ENCODE data around the gene OOSP2. TPM values are rescaled to one million over a fixed set of nuclear protein-coding genes. Genes with fewer than 3 reads are reported as not detected.
"Not testable (repeated sequence)": the region's sequence is repeated elsewhere in the genome, so short reads cannot be mapped to it uniquely, and the experiment has no call there.

OOSP2 gene
- total and polyA plus RNA-seq, 2 donors, result not detected

DNA sequence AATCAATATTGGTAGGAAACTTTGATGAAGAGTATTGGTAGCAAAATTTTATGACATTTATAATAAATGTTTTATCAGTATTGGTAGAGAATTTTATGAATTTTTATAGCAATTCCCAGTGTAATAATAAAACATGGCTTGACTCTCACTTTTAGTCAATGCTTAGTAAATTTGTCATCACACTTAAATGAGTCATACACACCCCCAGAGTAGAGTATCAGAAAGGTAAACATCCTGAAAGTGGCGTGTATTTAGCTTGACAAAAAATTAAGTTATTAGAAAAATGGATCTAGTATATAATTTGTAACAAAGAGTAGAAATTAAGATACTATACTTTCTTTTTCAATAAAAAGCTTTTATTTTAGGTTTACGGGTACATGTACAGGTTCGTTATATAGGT is 18.8 kb downstream of the OOSP2 start:
- Histone ChIP-seq H3K4me3 (ENCODE audit: low read depth, low read length) (no peak overlapping the region), H3K36me3 (ENCODE audit: insufficient read depth) (no peaks in the 10 kb centered on the region)

DNA sequence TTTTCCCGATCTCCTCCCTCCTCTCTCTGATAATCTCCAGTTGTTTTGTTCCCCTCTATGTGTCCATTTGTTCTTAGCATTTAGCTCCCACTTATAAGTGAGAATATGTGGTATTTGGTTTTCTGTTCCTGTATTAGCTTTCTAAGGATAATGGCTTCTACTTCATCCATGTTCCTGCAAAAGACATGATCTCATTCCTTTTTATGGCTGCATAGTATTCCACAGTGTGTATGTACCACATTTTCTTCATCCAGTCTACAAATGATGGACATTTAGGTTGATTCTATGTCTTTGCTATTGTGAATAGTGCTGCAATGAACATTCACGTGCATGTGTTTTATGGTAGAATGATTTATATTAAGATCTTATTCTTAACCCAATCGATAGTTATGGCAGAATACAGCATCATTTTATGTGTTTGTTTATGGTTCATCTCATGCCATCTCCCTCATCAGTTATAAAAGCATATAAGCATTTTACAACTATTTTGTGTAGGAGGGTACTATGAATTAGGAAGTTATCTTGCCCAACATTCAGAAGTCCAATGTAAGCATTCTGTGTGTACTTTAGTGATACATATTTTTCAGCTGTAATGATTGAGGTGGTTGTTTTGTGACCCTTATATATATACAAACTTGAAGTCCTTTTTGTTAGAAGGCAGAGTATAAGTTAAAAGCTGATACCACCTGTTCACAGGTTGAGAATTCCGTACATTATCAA is 19.5 kb downstream of the OOSP2 start:
- no peak for DNase-seq (ENCODE audit: extremely low spot score)
- Histone ChIP-seq H3K36me3 (ENCODE audit: insufficient read depth) (no peaks in the 10 kb centered on the region), H3K4me1 (ENCODE audit: insufficient read depth) (no peaks in the 10 kb centered on the region), H3K27ac (ENCODE audit: low read depth) (no peak overlapping the region), H3K4me3 (ENCODE audit: low read depth, low read length) (no peak overlapping the region)
- WGBS, result 94% methylated on average over 4 of the region's 4 CpGs

More for the DNA sequence above, 18.8 kb downstream of the OOSP2 start:
- Histone ChIP-seq H3K4me1 (ENCODE audit: insufficient read depth) (no peaks in the 10 kb centered on the region), H3K27ac (ENCODE audit: low read depth) (no peak overlapping the region)
- 83% methylated on average over 3 of the region's 3 CpGs for WGBS
- DNase-seq (ENCODE audit: extremely low spot score), result no peak

DNA sequence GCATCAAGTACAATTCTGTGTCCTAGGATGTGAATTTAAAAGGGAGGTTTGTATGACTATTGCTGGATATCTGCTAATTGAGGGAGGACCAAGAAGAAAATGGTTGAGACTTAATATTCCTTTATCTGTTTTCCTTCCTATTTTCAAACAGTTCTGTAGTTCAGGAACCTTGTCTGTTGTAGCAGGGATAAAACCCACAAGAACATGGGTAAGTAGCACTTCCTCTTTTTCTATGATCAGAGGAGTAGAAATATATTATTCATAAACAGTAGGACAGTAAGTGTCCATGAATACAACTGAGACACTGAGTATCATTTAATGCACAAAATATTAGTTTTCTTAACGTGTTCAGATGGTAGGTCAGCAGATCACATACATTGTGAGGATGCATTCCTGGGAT is 23.9 kb downstream of the OOSP2 start:
- 68% methylated on average over 1 of the region's 1 CpG for WGBS
- no peak for DNase-seq (ENCODE audit: extremely low spot score)
- no peak overlapping the region for H3K27ac ChIP-seq (ENCODE audit: low read depth)
- H3K36me3 ChIP-seq (ENCODE audit: insufficient read depth), result no peaks in the 10 kb centered on the region
- H3K4me1 ChIP-seq (ENCODE audit: insufficient read depth), result no peaks in the 10 kb centered on the region
- no peak overlapping the region for H3K4me3 ChIP-seq (ENCODE audit: low read depth, low read length)

DNA sequence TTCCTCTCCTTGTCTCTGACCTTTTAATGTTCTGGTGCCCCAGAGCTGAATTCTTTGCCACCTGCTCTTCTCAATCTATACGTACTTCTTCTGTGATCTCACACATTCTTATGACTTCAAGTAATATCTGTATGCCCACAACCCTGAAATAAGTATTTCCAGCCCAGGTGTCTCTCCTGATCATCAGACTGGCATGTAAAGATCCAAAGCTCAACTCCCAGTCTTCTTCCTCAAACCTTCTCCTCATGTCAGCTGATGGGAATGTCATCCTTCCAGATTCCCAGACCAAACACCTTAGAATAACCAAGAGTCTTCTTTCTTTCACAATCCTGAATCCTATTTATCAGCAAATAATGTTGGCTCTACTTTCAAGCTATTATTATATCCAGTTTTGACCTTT is 25.6 kb downstream of the OOSP2 start:
- DNase-seq (ENCODE audit: extremely low spot score), result no peak
- WGBS, result 79% methylated on average over 1 of the region's 1 CpG
- no peak overlapping the region for H3K4me3 ChIP-seq (ENCODE audit: low read depth, low read length)
- no peaks in the 10 kb centered on the region for H3K36me3 ChIP-seq (ENCODE audit: insufficient read depth)
- H3K27ac ChIP-seq (ENCODE audit: low read depth), result no peak overlapping the region
- no peaks in the 10 kb centered on the region for H3K4me1 ChIP-seq (ENCODE audit: insufficient read depth)

DNA sequence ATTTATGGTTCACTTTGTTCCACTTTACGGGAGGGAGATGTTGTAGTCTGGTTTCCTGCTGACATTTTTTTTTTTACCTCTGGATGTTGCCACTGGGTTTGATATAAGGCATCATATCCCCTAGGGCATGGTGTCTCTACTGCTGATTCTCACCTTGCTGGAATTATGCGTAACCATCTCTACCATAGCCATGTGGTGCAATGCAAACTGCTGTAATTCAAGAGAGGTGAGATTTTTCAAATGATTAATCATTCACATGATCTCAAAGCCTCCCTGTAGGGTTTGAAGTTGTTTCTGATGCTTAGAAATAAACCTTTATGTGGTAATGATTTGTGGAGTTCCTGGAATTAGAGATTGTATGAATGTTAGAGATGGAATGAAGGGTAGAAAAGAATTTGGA is 29.2 kb downstream of the OOSP2 start:
- Histone ChIP-seq H3K36me3 (ENCODE audit: insufficient read depth) (no peaks in the 10 kb centered on the region), H3K4me3 (ENCODE audit: low read depth, low read length) (no peak overlapping the region), H3K27ac (ENCODE audit: low read depth) (no peak overlapping the region), H3K4me1 (ENCODE audit: insufficient read depth) (no peaks in the 10 kb centered on the region)
- DNase-seq (ENCODE audit: extremely low spot score), result no peak
- 60% methylated on average over 2 of the region's 2 CpGs for WGBS

DNA sequence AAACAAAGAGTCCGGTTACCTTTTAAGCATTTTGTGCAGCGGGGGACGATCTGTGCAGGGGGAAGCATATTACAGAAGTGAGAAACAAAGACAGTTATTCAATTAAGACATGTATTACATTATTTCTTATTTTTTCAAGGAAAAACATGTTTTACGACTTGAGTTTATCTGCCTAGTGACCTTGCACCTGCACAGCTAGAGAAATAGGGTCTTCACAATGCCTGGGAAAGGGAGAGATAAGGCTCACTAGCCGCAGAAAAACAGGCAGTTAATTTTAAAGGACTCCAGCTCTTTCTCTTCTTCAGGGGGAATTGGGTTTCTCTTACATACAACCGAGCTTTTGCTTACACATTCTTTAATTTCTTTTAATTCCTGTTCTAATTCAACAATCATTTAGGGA is 31.4 kb downstream of the OOSP2 start:
- not testable (repeated sequence) for H3K36me3 ChIP-seq (ENCODE audit: insufficient read depth); H3K4me3 ChIP-seq (ENCODE audit: low read depth, low read length); DNase-seq (ENCODE audit: extremely low spot score); H3K27ac ChIP-seq (ENCODE audit: low read depth); H3K4me1 ChIP-seq (ENCODE audit: insufficient read depth)
- 77% methylated on average over 6 of the region's 6 CpGs for WGBS

DNA sequence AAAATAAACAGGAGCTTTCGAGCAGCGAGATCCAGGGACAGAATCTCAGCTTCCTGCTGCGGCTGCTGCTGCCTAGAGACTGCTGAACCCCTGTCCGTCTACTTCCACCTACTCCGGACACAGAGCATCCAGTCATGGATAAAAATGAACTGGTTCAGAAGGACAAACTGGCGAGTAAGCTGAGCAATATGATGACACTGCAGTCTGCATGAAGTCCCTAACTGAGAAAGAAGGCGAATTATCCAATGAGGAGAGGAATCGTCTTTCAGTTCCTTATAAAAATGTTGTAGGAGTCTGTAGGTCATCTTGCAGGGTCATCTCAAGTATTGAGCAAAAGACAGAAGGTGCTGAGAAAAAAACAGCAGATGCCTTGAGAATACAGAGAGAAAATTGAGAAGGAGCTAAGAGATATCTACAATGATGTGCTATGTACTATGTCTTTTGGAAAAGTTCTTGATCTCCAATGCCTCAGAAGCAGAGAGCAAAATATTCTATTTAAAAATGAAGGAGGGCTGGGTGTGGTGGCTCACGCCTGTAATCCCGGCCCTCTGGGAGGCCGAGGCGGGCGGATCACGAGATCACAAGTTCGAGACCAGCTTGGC is 37.1 kb downstream of the OOSP2 start:
- 71% methylated on average over 15 of the region's 15 CpGs for WGBS
- H3K27ac ChIP-seq (ENCODE audit: low read depth), result no peak overlapping the region
- DNase-seq (ENCODE audit: extremely low spot score), result no peak
- no peaks in the 10 kb centered on the region for H3K36me3 ChIP-seq (ENCODE audit: insufficient read depth)
- H3K4me3 ChIP-seq (ENCODE audit: low read depth, low read length), result no peak overlapping the region
- H3K4me1 ChIP-seq (ENCODE audit: insufficient read depth), result no peaks in the 10 kb centered on the region

DNA sequence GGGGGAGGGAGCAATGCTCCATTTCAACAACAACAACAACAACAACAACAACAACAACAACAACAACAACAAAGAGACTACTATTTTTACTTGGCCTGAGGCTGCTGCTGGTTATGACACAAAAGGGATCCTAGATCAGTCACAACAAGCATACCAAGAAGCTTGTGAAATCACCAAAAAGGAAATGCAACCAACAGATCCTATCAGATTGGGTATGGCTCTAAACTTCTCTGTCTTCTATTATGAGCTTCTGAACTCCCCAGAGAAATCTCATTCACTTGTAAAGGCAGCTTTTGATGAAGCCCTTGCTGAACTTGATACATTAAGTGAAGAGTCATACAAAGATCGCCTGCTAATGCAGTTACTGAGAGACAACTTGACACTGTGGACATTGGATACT is 37.8 kb downstream of the OOSP2 start:
- no peaks in the 10 kb centered on the region for H3K36me3 ChIP-seq (ENCODE audit: insufficient read depth)
- DNase-seq (ENCODE audit: extremely low spot score), result no peak
- H3K4me1 ChIP-seq (ENCODE audit: insufficient read depth), result no peaks in the 10 kb centered on the region
- no peak overlapping the region for H3K27ac ChIP-seq (ENCODE audit: low read depth)
- H3K4me3 ChIP-seq (ENCODE audit: low read depth, low read length), result no peak overlapping the region
- 73% methylated on average over 1 of the region's 1 CpG for WGBS

DNA sequence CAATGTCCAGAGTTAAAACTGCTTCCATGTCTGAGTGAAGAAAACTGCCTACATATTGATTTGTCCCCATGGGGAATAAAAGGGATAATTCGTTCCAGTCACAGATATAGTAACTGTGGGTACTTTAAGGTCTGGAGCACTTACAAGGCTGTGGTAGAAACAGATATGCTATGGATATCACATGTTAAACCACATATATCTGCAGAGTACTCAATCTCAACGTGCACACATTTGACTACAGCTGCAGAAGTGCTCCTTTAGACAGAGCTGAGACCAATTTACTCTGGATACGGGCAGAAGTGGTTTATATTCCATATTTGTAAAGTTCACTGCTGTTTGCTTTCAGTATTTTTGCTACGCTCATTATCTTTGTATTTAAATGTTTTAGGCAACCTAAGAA is 38.5 kb downstream of the OOSP2 start:
- no peaks in the 10 kb centered on the region for H3K36me3 ChIP-seq (ENCODE audit: insufficient read depth)
- DNase-seq (ENCODE audit: extremely low spot score), result no peak
- no peaks in the 10 kb centered on the region for H3K4me1 ChIP-seq (ENCODE audit: insufficient read depth)
- no peak overlapping the region for H3K4me3 ChIP-seq (ENCODE audit: low read depth, low read length)
- 59% methylated on average over 4 of the region's 4 CpGs for WGBS
- no peak overlapping the region for H3K27ac ChIP-seq (ENCODE audit: low read depth)

DNA sequence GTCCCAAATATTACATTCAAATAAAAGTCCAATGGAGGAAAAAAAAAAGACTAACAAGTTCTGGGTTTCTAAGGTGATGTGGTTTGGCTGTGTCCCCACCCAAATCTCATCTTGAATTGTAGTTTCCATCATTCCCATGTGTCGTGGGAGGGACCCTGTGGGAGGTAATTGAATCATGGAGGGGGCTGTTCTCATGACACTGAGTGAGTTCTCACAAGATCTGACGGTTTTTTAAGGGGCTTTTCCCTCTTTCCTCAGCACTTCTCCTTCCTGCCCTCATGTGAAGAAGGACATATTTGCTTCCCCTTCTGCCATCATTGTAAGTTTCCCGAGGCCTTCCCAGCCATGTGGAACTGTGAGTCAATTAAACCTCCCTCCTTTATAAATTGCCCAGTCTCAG is 40.3 kb downstream of the OOSP2 start:
- WGBS, result 52% methylated on average over 3 of the region's 3 CpGs
- no peak for DNase-seq (ENCODE audit: extremely low spot score)
- Histone ChIP-seq H3K27ac (ENCODE audit: low read depth) (no peak overlapping the region), H3K4me3 (ENCODE audit: low read depth, low read length) (no peak overlapping the region), H3K4me1 (ENCODE audit: insufficient read depth) (no peaks in the 10 kb centered on the region), H3K36me3 (ENCODE audit: insufficient read depth) (no peaks in the 10 kb centered on the region)

DNA sequence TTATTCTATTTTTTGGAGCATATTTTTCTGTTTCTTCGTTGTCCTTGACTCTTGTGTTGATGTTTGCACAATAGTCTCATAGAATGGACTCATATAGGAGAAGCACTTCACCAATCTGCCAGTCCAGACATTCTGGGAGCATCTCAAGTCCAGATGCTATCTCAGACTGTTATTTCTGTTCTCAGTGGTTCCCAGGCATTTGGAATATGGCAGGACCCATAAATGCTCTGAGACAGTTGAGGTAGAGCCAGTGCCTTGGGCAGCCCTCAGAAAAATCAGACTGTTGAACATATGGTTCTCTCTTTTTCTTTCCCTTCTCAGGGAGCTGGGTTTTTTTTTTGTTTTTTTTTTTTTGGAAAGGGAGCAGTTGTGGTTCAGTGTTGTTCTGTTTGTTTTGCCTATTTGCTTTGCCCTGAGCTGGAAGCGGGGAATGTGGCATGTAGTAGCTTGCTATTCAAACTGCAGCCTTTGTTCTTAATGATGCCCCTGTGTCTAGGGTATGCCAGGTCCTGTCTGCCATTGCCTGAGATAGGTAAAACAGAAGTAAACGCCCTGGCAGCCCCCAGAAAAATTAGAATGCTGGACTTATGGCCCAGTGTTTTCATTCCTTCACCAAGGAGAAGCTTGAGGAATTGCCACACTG is 44.5 kb downstream of the OOSP2 start:
- H3K36me3 ChIP-seq (ENCODE audit: insufficient read depth), result no peaks in the 10 kb centered on the region
- H3K4me1 ChIP-seq (ENCODE audit: insufficient read depth), result no peaks in the 10 kb centered on the region
- WGBS, result 72% methylated on average over 3 of the region's 3 CpGs
- no peak for DNase-seq (ENCODE audit: extremely low spot score)
- H3K27ac ChIP-seq (ENCODE audit: low read depth), result no peak overlapping the region
- no peak overlapping the region for H3K4me3 ChIP-seq (ENCODE audit: low read depth, low read length)

DNA sequence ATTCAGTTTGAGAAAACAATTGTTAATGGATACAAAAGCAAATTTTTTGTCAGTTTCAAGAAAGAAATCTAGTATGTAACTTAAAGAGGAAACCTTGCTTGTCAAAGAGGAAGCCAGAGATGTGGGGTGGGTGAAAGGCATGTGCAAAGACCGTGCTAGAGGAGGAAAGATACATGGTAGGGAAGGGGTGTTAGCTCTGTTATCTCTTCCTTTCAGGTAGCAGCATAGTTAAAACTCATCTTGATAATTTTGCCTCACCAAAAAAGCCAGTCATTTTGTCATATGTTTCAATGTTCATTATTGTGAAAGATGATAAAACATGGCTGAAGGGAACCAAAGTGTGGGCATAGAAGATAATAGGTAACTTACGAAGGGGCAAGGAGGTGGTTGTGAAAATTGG is 45.7 kb downstream of the OOSP2 start:
- no peaks in the 10 kb centered on the region for H3K4me1 ChIP-seq (ENCODE audit: insufficient read depth)
- H3K4me3 ChIP-seq (ENCODE audit: low read depth, low read length), result no peak overlapping the region
- H3K27ac ChIP-seq (ENCODE audit: low read depth), result no peak overlapping the region
- DNase-seq (ENCODE audit: extremely low spot score), result no peak
- 79% methylated on average over 2 of the region's 2 CpGs for WGBS
- no peaks in the 10 kb centered on the region for H3K36me3 ChIP-seq (ENCODE audit: insufficient read depth)

DNA sequence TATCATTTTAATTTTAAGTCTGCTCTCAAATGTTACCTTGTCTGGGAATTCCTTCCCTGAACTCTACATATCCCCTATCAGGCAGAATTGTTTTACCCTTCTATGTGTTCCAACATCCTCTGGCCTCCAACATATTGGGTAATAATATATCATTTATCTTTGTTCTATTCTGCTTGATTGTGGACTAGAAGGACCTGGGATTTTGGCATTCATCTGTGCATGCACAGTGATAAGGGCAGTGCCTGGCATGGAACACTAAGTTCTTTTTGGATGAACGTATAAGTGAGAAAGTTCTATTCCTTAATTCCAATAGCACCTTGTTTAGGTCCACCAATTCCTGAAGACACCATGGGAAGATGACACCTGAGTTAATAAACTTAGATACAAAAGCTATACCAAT is 47.0 kb downstream of the OOSP2 start:
- DNase-seq (ENCODE audit: extremely low spot score), result no peak
- no peak overlapping the region for H3K4me3 ChIP-seq (ENCODE audit: low read depth, low read length)
- no peaks in the 10 kb centered on the region for H3K4me1 ChIP-seq (ENCODE audit: insufficient read depth)
- WGBS, result 78% methylated on average over 1 of the region's 1 CpG
- H3K36me3 ChIP-seq (ENCODE audit: insufficient read depth), result no peaks in the 10 kb centered on the region
- H3K27ac ChIP-seq (ENCODE audit: low read depth), result no peak overlapping the region

DNA sequence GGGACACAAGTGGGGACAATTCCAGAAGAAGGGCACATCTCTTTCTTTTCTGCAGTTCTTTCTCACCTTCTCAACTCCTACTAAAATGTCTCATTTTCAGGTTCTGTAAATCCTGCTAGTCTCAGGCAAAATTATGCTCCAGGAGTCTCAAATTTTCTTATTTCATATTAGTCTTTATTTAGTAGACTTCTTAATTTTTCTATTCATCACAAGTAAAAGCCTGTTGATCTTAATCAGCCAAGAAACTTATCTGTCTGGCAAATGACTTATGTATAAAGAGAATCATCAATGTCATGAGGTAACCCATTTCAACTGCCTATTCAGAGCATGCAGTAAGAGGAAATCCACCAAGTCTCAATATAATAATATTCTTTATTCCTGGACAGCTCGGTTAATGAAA is 48.2 kb downstream of the OOSP2 start, which contains the start of gene MS4A2:
Gene MS4A2 (plus strand): TSS at position 301 of the 400 bp plus-strand sequence. CDS start 102 bp downstream, outside the sequence.
- no peak for DNase-seq (ENCODE audit: extremely low spot score)
- Histone ChIP-seq H3K4me1 (ENCODE audit: insufficient read depth) (no peaks in the 10 kb centered on the region), H3K27ac (ENCODE audit: low read depth) (no peak within 1 kb of the TSS), H3K4me3 (ENCODE audit: low read depth, low read length) (no peak within 1 kb of the TSS), H3K36me3 (ENCODE audit: insufficient read depth) (no peaks in the 10 kb centered on the region)
- 75% methylated on average over 1 of the region's 1 CpG for WGBS
